Stimulated activated CD8-positive, alpha-beta memory T cell treated with anti-CD3 and anti-CD28 coated beads, Interleukin-7, amount 100 ng/mL, for 24 hours (primary cell): ENCODE data around the gene CUL1.
"Not testable (repeated sequence)": the region's sequence is repeated elsewhere in the genome, so short reads cannot be mapped to it uniquely, and the experiment has no call there.

Experiments
- DNase-seq: peaks from one replicate; pipeline ENCODE4 v3.0.0-alpha.2; 2020; ENCODE audit warnings: low read depth

CUL1 gene

DNA sequence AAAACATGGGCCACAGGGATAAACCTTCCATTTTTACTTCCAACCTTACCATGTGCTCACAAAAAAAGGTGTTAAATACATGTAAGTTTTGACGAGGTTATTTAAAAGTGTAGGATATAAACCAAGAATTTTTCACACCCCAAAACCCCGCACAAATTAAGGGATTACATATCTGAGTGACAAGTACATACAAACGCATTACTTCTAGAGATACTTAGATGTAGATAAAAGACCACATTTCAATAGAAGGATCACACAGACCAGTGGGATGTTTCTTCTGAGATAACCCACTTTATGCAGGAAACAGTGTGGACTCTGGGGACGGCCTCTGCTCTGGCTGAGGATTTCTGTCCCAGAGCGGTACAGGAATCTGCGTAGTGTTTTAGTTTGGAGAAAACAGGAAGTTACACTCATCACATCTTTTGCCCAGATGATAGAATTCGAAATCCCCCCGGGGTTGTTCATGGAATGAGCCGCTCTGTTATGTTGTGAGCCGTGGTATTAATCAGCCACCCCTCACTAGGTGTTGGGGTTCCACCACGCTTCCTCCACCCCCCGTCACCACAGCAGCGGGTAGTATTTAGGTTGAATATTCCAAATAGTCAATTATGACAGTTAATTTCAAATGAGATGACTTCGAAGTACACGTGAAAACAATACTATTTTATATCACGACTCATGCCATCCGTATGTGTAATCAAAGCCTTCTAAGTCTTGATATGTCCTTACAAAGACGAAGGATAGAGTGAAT is 1.3 kb upstream of the CUL1 start:
- DNase-seq, result peak; percentile 18

DNA sequence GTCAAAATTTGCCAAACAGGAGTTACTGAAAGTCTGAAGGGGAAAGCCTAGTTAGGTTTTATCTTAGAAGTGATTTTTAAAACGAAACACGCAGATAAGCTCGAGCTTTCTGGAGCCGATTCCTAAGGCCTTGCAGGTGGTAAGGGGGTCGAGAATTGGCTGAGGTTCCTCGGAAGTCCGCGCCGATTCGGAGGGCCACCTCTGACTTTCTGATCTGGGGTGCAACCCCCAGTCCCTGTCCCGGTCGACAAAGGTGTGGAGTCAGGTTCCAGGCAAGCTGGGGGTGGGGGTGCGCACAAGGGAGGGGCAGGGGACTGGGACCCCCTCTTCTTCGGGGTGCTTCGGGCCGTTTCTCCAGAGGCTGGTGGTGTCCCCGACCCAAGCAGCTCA is 701 bp upstream of the CUL1 start:
- DNase-seq, result peak; percentile 20

DNA sequence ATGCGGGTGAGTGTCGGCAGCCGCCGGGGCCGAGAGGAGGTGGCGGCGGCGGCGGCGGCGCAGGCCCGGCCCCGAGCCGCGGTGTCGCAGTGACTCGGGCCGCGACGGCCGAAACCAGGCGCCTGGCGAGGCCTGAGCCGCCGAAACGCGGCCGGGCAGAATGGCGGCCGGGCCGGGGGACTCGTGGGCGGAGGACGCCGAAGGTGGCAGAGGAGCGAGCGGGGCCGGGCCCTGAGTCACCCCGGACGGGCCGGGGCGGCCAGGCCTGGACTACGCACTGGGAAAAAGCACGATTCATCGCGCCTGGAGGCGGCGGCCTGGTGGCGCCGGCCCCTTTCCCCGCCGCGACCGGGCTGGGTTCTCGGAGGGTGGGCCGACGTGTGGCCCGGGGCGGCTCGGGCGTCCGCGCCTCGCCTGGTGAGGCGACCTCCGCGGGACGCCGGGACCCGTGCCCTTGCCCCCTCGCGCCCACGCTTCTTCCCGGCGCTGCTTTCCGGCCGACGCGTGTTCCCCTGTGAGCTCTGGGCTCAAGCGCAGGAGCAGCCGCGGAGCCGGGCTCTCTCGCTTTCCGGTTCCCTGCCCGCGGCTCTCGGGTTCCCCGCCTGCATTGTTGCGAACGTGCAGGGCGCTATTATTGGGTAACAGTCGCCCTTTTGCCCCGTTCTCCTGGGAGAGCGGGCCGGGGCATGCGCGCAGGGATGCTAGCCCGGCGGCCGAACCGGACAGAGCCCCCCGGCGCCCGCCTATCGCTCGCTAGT is 500 bp downstream of the CUL1 start:
- peak; percentile 13 for DNase-seq

DNA sequence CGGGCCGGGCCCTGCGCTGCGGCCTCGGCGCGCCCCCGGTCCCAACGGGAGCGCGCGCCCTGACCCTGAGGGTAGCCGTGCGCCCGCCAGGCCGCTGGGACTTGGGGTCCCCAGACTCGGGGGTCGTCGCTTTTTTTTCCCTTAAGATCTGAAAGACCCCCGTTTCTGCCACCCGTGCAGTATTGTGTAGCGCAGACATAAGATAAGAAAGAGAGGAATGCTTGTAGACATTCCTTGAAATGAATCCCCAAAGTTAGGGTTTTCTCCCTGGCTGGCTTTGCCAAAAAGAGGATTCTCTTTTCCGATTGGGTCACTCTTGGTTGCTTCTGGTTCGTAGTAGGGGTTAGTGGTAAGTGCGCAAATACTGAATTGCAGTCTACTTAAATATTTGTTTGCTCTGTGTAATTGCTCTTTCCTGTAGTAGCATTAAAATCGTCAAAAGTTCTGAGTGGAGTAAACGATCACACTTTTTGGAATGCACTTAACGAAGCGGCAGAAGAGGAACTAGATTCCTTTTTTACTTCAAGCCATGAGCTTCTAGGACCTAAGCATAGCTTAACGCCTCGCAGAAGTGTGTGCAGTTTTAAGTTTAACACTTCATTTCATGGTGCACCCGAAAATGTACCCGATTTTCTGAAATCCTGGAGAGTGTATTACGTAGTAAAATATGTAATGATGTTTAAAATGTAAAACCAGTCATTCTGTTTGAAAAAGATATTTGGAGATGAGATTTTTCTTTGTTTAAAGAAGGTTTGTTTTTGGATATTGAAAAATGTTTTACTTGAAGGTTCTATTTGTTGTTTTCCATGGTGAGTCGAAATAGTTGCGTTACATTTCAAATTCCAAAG is 1.3 kb downstream of the CUL1 start:
- DNase-seq, result no peak

DNA sequence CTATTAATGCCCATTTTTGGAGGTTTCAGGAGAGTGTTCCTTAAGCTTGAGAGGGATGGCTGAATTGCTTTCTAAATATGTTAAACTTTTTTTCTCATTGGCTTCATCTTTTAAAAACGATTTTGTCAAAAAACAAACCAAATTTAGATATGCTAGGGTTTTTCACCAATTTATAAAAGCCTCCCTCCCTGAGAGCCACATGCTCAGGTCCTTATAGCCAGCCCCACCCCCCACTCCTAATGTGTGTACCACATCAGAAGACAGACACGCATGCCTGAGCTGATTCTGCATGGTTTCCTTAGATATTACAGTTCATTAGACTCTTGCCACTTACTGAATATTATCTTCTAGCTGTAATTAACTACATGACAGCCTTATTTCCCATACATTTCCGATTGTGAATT is 2.0 kb downstream of the CUL1 start:
- DNase-seq, result peak; percentile 29

DNA sequence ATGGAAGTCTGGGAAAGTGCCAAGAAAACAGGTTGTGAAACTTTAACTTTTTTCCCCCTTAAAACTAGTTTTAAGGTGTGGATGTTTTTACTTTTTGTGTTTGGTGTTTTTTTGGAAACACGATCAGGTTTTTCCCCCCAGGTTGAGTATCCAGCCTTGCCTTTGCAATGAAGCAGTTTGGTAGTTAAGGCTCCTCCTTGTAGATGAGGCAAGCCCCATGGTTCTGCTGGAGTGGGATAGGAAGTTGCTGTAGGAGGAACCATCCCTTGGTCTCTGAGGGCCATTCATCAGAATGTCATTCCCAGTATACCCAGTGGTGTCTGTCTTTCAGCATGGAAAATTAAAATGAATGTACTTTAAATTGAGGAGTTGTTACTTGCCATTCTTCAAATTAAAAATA is 2.7 kb downstream of the CUL1 start:
- no peak for DNase-seq

DNA sequence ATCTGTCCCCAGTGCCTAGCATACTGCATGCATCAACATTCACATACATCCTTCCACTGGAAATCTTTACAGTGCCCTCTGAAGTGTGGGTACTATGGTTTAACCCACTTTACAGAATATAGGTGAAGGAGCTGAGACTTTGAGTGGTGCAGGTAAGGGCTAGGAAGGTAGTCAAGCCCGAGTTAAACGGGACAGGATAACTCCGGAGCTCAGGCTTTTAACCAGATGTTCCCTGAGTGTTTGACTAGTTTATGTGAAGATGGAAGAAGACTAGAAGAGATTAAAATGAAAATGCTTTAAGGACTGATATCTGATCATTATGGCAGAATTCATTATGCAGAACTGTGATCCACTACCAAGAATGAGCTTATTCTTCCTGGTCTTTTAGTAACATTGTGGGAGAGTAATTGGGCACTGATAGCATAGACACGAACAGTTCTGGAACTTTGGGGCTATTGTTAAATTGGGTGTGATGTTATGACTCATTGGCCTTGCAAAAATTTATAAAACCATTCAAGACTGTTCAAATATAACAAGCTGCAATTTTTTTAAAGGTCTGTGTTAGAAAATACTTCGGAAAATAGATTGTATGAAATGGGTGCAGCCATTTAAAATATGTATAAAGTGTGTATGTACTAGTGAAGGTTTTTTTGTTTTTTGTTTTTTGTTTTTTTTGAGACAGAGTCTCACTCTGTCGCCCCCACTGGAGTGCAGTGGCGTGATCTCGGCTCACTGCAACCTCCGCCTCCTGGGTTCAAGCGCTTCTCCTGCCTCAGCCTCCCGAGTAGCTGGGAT is 4.4 kb downstream of the CUL1 start:
- DNase-seq, result no peak

DNA sequence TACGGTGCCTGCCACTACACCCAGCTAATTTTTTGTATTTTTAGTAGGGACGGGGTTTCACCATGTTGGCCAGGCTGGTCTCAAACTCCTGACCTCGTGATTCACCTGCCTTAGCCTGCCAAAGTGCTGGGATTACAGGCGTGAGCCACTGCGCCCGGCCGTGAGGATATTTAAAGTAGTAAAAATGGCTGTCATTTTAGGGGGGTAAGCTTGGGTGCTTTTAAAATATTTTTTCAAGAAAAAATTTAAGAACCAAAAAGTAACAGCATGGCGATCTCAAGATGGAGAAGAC is 4.9 kb downstream of the CUL1 start:
- DNase-seq, result not testable (repeated sequence)

DNA sequence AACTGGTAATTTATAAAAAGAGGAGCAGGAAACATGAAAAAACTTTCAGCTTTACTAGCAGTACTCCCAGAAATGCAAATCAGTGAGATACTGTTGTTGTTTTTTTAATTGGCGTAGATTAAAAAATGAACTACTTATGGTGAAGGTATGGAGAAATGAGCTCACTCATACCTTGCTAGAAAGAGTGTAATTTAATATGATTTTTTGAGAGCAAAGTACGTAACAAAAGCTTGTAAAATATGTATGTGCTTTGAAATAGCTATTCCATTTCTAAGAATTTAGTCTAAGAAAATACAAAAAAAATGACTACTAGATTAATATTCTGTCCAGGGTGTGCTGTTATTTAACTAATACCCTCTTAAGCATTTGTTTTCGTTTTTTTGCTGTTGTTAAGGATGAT is 5.5 kb downstream of the CUL1 start:
- DNase-seq, result no peak

DNA sequence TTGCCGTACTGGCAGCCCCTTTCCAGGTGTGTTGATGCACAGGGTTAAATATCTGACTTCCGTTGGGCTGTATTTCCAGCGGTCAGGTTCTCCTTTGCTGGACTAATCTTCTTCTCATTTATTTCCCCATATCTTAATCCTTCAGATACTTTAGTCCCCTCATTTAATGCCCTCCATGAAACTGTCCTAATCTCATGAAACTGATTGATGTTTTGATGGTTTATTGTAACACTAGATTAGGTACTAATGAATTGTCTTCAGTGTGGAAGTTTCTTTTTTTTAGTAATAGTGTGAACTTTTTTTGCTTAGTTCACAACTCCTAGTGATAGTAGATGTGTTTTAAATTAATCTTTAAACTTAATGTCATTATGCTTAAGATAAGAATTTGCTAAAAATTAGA is 6.3 kb downstream of the CUL1 start:
- DNase-seq, result no peak

DNA sequence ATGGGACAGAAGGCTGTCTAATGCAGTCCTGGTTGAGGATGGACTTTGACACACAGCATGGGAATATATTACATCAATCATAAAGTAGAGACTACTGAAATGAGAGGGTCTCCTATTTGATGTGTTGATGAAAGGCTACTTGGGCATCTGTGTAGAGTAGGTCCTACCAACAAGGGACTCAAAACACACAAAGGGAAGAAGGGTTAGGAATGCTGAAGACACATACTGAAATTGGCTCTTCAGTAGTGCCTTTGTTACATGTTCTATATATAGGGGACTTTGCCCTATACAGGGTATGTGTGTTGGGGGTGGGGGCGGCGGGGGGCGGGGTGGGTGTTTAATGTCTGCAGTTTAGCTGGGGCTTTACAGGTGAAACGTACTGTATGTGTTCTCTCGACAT is 7.7 kb downstream of the CUL1 start:
- no peak for DNase-seq

DNA sequence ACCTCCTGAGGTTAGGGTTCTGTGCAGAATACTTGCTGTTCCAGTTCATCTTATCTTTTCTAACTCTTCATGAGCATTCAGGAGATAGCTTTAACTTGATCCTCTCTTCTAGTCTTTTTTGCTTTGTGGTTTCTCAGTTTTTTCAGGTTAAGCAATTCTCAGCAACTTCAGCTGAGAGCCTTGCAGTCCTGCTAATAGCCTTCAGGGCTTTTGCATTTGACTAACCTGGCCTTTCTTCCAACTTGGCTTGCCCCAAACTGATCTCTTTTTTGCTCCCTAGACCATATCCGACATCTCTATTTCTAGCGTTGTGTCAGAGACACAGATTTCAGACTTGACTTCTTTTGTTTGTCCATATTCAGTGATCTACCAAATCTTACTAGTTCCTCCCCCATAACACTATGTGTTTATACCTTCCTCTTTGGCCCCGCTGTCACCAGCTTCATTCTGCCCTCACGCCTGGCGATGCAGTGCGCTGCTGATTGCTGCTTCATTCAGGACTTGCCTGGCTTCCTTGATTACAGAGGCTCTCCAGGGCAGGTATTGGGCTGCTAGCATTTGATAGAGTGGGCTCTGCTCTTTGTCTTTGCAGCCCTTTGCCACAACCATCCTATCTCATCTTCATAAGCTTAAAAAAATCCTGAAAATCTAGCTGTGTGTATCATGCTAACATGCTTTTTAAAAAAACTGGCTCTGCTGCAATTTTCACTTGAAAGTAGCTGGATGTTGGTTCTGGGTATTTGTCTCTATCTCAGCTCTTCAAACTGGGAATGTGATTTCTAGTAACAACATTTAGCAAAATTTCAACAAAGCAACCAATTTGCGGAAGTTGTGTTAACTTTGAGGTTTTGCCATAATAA is 9.6 kb downstream of the CUL1 start:
- no peak for DNase-seq

DNA sequence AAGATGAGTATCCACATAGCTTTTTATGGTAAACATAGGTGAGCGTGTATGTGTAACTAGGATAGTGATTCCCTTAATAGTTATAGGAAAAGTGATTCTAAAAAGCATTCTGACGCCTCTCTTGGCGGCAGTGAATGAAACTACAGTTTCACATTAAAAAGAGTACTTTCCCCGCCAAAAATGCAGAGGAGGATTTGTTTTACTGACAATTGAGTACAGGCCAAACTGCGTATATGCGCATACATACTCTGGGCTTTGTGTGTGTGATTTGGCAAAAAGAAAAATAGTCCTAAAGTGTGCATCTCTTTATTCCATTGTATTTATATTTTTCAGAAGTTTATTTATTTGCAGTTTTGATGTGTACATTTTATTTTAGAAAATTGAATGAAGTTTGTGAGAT is 10.3 kb downstream of the CUL1 start:
- DNase-seq, result no peak

DNA sequence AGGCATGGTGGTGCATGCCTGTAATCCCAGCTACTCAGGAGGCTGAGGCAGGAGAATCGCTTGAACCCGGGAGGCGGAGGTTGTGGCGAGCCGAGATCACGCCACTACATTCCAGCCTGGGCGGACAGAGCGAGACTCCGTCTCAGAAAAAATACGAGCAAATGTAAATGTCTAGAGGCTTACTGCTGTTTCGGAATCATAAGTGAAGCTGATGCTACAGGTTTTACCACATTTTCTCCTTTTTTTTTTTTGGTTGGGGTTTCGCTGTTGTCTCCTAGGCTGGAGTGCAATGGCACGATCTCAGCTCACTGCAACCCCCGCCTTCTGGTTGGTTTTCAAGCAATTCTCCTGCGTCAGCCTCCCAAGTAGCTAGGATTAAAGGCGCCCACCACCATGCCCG is 11.7 kb downstream of the CUL1 start:
- not testable (repeated sequence) for DNase-seq

DNA sequence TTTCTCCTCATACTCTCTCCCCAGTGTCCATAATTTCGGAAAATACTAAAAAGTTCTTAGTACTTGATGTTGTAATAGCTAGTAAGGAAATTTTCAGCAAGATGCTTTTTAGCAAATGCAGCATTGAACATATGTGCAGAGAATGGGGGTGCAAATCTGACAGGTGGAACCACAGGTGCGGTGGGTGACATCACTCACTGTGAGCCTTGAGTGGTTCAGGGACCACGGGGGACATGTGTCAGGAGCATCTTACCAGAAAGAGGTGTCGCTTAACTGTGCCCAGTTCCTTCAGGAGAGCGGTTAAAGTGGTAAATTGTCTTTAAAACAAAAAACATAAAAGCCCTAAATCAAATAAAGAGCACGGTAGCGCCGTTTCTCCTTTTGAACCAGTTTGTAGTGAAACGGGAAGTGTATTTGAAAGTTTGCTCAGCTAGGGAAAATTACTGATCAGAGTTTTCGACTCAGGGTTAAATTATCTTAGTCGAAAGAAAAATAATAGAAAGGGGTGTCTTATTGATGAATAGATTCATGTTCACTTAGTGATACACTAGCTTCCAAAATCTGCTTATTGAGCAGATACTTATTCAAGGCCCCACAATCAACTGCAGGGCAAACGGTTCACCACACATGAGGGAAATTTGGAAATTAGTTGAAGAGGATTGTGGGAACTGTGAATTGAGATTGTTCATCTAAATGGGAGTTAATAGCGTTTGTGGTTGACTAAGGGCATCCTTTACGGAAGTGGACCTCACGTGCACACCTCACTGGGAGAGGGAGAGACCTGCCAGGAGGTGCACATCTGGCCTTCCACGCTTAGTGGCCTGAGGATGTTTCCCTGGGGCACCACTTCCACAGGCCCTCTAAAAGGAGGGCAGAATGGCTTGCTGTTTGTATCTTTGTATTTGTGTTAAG is 12.7 kb downstream of the CUL1 start:
- DNase-seq, result no peak

DNA sequence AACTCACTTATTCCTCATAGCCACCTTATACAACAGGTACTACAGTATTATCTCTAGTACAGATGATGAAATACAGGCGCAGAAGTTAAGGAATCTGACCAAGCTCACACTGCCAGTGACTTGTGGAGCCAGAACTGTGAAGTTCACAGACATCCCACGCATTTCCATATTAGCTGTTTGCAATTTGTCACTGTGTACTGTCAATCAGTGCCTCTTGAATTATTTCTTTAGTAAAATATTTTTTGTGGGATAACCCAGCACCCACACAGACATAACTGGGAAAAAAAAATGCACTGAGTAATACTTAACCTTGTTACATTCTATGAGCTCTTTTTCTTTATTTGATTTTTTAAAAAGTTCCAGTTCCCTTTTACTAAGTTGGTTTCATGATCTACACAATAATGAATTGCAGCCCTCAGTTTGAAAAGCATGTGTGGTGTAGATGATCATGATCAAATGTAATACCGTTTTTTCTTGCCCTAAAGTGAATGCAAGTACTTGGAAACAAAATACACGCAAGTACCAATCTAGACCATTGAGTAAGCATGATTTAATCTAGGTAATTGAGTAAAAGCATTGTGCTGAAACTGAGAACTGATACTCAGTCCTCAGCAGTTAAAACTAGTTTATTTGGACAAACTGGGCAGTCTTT is 14.1 kb downstream of the CUL1 start:
- no peak for DNase-seq

DNA sequence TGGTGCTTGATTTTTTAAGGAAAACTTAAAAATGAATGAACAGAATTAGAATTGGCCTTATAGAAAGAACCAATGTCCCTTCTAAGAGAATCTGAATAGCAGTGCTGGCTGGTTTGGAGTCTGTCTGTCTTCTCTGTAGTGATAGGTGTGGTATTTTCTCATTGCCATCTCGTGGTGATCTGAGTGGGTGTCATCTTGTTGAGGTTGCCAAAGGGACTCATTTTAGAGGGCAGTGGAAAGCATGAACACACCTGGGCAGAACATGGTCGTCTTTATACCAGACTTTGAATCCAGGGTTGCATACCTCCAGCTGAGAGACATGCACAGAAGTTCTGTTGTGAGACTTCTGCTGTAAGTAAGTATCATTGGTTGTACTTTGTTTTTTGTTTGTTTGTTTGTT is 15.8 kb downstream of the CUL1 start:
- DNase-seq, result no peak

DNA sequence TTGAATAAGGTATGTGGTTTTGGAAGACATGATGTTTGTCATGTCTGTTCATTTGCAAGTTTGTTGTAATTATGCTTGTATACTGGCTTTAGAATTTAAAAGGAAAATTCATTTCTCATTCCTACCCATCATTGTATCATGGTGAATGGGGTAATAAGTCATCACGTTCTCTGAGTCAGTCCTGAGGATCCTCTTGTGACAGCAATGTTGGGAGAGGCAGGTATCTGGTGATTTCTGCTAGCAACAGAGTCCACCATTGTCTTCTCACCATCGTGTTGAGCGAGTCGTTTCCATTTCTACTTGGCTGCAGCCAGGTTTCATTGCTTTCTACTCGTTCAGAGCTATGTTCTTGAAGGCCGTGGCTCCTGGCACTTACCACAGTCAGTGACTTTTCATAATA is 16.3 kb downstream of the CUL1 start:
- no peak for DNase-seq

DNA sequence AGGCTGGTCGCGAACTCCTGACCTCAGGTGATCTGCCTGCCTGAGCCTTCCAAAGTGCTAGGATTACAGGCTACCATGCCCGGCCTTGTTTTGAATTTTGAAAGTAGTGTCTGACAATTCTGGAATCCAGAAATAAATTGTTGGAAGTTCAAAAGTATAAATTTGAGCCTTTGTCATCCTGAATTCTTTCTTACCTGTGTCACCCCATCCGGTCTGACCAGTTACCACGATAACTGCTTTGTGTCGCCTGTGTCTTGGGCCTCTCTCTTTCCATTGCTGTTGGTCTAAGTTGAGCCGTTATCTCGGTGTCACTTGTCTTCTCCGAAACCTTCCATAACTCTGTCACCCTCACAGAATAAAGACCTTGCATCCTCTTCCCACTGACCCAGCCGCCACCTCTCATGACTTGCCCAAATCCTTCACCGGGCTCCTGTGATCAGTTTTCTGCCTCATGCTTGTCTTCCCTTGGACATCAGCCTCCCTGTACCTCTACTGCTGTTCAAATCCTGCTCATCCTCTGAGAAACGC is 18.6 kb downstream of the CUL1 start:
- DNase-seq, result no peak
